OCI-LY3 (cell line): Measurements from ENCODE around the gene CLDN11.

Experiments used
- H2AFZ ChIP-seq: fragments of 200-600, 300-600 bp; shearing (Covaris generic); 2 replicates; pipeline ENCODE4 v1.6.0; 2014; ENCODE audit warnings: antibody characterized with exemption, low read depth, low read length
- H3K27ac ChIP-seq: fragments of 200-600, 300-600 bp; sonication (generic); 2 replicates; pipeline ENCODE4 v1.5.1; 2014; ENCODE audit warnings: mild to moderate bottlenecking, low read length, moderate library complexity, mixed read lengths
- H3K27me3 ChIP-seq: fragments of 200-600, 300-600 bp; sonication (generic); 2 replicates; pipeline ENCODE4 v1.6.1; 2014; ENCODE audit warnings: low read depth, low read length, mixed read lengths
- H3K36me3 ChIP-seq: fragments of 200-600, 300-600 bp; sonication (generic); replicated peaks from 2 replicates; pipeline ENCODE3; 2014; ENCODE audit warnings: low read depth, low read length, mixed read lengths
- H3K4me1 ChIP-seq: fragments of 300-600, 200-600 bp; sonication (generic); 2 replicates; pipeline ENCODE4 v1.6.1; 2014; ENCODE audit warnings: low read length, mixed read lengths
- H3K4me2 ChIP-seq: fragments of 200-600, 300-600 bp; sonication (generic); 2 replicates; pipeline ENCODE4 v1.6.1; 2014; ENCODE audit warnings: low read length, mixed read lengths
- H3K4me3 ChIP-seq: fragments of 300-600, 200-600 bp; sonication (generic); 2 replicates; pipeline ENCODE4 v1.5.1; 2014; ENCODE audit warnings: antibody characterized with exemption, mild to moderate bottlenecking, low read length, moderate library complexity
- H3K79me2 ChIP-seq: fragments of 300-600, 200-600 bp; shearing (Covaris generic); 2 replicates; pipeline ENCODE4 v1.6.1; 2014; ENCODE audit warnings: mild to moderate bottlenecking, low read length, mixed read lengths
- H3K9ac ChIP-seq: fragments of 300-600, 200-600 bp; shearing (Covaris generic); 2 replicates; pipeline ENCODE4 v1.6.0; 2014; ENCODE audit warnings: mild to moderate bottlenecking, low read length, moderate library complexity
- H3K9me3 ChIP-seq: fragments of 200-600, 300-600 bp; shearing (Covaris generic); 2 replicates; pipeline ENCODE4 v1.6.1; 2014; ENCODE audit warnings: low read length, mixed read lengths; ENCODE audit not compliant: insufficient read depth
- H4K20me1 ChIP-seq: fragments of 200-600, 300-600 bp; sonication (generic); 2 replicates; pipeline ENCODE4 v1.6.1; 2016; ENCODE audit warnings: low read length, mixed read lengths; ENCODE audit not compliant: insufficient read depth
- CTCF ChIP-seq: fragments of 200-600, 300-600 bp; sonication (generic); IDR thresholded peaks from 2 replicates; pipeline ENCODE4 v1.5.1; 2014; ENCODE audit warnings: antibody characterized with exemption, low read length, low read depth
- EZH2phosphoT487 ChIP-seq: fragments of 200-600 bp; shearing (Covaris generic); IDR thresholded peaks from 2 replicates; pipeline ENCODE4 v1.6.1; 2018; ENCODE audit warnings: antibody characterized with exemption, mixed run types, low read depth

Gene CLDN11

GRCh38 chr3:170386468-170386867 lies 32.2 kb upstream of the CLDN11 start:
- Histone ChIP-seq H4K20me1 (peaks cover 36% of the 10 kb centered on the region), H3K79me2 (peaks cover 88% of the 10 kb centered on the region)

GRCh38 chr3:170387950-170388349 lies 30.7 kb upstream of the CLDN11 start:
- H3K4me3 ChIP-seq: no peak overlapping the region
- peaks cover 89% of the 10 kb centered on the region for H3K79me2 ChIP-seq
- H2AFZ ChIP-seq: no peak overlapping the region
- H3K4me2 ChIP-seq: no peak overlapping the region
- no peak overlapping the region for H3K27ac ChIP-seq
- H4K20me1 ChIP-seq: peaks cover 37% of the 10 kb centered on the region
- H3K27me3 ChIP-seq: no peaks in the 10 kb centered on the region
- no peak overlapping the region for H3K9ac ChIP-seq
- H3K9me3 ChIP-seq: no peaks in the 10 kb centered on the region
- no peak for TF ChIP-seq EZH2phosphoT487
- no peak for TF ChIP-seq CTCF
- peaks cover 18% of the 10 kb centered on the region for H3K4me1 ChIP-seq
- peaks cover 58% of the 10 kb centered on the region for H3K36me3 ChIP-seq

More at GRCh38 chr3:170386468-170386867, 32.2 kb upstream of the CLDN11 start:
- no peak overlapping the region for H2AFZ ChIP-seq
- no peak overlapping the region for H3K27ac ChIP-seq
- H3K4me3 ChIP-seq: no peak overlapping the region
- H3K4me1 ChIP-seq: peaks cover 16% of the 10 kb centered on the region
- no peaks in the 10 kb centered on the region for H3K27me3 ChIP-seq
- no peak overlapping the region for H3K4me2 ChIP-seq
- peaks cover 49% of the 10 kb centered on the region for H3K36me3 ChIP-seq
- no peak for TF ChIP-seq CTCF
- TF ChIP-seq EZH2phosphoT487: no peak
- no peaks in the 10 kb centered on the region for H3K9me3 ChIP-seq
- no peak overlapping the region for H3K9ac ChIP-seq

GRCh38 chr3:170391108-170391507 lies 27.6 kb upstream of the CLDN11 start:
- Histone ChIP-seq H3K79me2 (peaks cover 74% of the 10 kb centered on the region), H4K20me1 (peaks cover 25% of the 10 kb centered on the region), H3K4me3 (no peak overlapping the region), H3K4me1 (peaks cover 18% of the 10 kb centered on the region), H3K9ac (no peak overlapping the region), H3K9me3 (no peaks in the 10 kb centered on the region), H3K36me3 (peaks cover 57% of the 10 kb centered on the region), H3K4me2 (0 out of 2 replicates have a peak overlapping the region, but pooled peaks have one; percentile 27), H2AFZ (no peak overlapping the region), H3K27me3 (no peaks in the 10 kb centered on the region), H3K27ac (peak overlapping the region; percentile 46)
- TF ChIP-seq EZH2phosphoT487 (no peak), CTCF (no peak)

GRCh38 chr3:170397685-170398084 lies 21.0 kb upstream of the CLDN11 start:
- peaks cover 7% of the 10 kb centered on the region for H3K4me1 ChIP-seq
- no peaks in the 10 kb centered on the region for H3K9me3 ChIP-seq

More at GRCh38 chr3:170397685-170398084, 21.0 kb upstream of the CLDN11 start:
- H4K20me1 ChIP-seq: peaks cover 9% of the 10 kb centered on the region
- no peak overlapping the region for H2AFZ ChIP-seq
- H3K27ac ChIP-seq: no peak overlapping the region
- H3K36me3 ChIP-seq: peaks cover 44% of the 10 kb centered on the region
- no peak overlapping the region for H3K4me2 ChIP-seq
- H3K4me3 ChIP-seq: no peak overlapping the region
- TF ChIP-seq CTCF (no peak), EZH2phosphoT487 (no peak)
- no peaks in the 10 kb centered on the region for H3K27me3 ChIP-seq
- H3K9ac ChIP-seq: no peak overlapping the region
- H3K79me2 ChIP-seq: peaks cover 19% of the 10 kb centered on the region
